Measurements from ENCODE around the gene CYLD.

CYLD gene

DNA sequence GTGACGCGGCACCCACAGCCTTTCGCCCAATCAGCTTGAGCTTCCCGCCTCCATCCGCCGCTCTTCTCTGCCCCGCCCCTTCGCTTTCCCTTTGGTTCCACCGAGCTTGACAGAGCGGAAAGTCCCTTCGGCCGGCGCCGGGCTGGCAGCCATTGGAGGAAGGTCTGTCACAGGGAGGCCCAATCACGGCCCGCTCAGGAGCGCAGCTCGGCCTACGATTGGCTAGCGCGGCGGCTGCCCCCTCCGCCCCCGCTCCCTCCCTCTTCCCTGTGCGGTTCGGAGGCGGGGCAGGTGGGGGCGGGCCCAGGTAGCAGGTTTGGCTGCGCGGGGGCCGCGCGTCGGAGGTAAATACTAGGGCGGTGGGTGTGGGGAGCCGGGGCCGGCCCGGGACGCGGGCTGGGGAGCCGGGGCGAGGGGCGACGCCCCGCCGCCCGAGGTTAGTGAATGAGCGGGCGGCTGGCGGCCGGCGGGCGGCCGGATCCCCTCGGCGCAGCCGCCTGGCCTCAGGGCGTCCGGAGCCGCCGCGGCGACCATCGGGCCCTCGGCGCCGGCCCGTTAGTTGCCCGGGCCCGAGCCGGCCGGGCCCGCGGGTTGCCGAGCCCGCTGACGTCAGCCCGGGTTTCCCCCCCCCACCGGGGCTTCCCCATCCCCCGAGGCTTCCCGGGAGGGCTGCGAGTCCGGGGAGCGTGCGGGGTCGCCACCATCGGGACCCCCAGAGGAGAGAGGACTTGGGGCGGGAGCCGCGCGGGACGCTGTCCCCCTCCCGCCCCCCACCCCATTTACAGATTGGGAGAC is at the start of gene CYLD:
Gene CYLD, plus strand, starts transcription at position 306 of the 795 bp plus-strand sequence. CDS start 7,613 bp downstream, outside the sequence.
- DNase-seq: peak; percentile 99
- ATAC-seq: peak; percentile 93

DNA sequence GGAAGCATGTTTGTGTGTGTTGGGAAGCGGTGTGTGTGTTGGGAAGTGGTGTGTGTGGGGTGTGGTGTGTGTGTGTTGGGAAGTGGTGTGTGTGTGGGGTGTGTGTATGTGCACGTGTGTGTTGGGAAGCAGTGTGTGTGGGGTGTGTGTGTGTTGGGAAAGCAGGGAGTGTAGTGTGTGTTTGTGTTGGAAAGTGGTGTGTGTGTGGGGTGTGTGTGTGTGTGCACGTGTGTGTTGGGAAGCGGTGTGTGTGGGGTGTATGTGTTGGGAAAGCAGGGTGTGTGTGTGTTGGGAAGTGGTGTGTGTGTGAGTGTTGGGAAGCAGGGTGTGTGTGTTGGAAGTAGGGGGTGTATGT is 49.3 kb upstream of the CYLD start:
- DNase-seq: no peak

DNA sequence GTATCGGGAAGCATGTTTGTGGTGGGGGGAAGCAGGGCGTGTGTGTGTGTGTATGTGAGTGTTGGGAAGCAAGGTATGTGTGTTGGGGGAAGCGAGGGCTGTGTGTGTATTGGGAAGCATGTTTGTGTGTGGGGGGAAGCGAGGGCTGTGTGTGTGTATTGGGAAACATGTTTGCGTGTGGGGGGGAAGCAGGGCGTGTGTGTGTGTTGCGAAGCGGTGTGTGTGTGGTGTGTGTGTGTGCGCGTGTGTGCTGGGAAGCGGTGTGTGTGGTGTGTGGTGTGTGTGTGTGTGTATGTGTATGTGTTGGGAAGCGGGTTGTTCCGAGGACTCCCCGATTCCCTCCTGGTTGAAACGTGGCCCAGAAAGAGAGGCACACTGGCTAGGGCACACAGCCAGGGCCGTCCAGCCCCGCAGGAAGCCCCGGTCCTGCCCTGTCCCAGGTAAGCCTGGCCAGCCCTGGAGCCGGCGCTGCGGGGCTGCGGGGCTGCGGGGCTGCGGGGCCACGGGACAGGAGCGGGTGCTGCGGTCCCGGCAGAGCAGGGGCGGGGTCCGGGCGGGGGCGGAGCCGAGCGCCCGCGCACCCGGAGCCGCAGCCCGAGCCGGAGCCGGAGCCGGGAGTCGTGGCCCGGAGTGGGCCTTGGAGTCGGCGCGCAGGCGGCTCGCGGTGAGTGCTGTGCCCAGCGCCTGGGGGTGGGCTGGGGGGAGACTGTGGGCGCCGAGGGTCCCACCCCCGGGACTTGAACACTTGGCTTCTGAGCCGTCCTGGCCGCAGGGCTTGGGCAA is 48.7 kb upstream of the CYLD start, which contains the start of gene NOD2:
Gene NOD2, plus strand, starts transcription at position 608 of the 783 bp plus-strand sequence. CDS start 5,890 bp downstream, outside the sequence.
- no peak for ATAC-seq
- peak; percentile 42 for DNase-seq

More for the DNA sequence above, 49.3 kb upstream of the CYLD start:
- ATAC-seq: no peak

DNA sequence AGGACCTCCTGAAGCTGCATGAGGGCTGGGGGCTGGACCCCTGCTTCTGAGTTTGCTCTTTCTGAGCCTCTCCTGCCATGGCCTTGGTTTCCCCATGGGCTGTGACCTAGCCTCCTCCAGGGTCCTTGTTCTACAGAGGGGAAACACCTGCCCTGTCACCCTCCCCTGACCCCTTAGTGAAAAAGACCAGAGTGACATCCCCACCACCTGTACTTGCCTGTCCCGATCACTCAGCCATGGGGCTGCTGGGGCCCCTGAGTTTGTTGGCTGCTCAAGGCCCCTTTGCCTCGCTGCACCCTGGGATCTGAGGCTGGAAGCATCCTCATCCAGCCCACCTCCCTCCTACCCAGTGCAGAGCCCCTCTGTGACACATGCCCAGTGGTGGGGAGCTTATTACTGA is 47.7 kb upstream of the CYLD start:
- no peak for ATAC-seq
- no peak for DNase-seq

DNA sequence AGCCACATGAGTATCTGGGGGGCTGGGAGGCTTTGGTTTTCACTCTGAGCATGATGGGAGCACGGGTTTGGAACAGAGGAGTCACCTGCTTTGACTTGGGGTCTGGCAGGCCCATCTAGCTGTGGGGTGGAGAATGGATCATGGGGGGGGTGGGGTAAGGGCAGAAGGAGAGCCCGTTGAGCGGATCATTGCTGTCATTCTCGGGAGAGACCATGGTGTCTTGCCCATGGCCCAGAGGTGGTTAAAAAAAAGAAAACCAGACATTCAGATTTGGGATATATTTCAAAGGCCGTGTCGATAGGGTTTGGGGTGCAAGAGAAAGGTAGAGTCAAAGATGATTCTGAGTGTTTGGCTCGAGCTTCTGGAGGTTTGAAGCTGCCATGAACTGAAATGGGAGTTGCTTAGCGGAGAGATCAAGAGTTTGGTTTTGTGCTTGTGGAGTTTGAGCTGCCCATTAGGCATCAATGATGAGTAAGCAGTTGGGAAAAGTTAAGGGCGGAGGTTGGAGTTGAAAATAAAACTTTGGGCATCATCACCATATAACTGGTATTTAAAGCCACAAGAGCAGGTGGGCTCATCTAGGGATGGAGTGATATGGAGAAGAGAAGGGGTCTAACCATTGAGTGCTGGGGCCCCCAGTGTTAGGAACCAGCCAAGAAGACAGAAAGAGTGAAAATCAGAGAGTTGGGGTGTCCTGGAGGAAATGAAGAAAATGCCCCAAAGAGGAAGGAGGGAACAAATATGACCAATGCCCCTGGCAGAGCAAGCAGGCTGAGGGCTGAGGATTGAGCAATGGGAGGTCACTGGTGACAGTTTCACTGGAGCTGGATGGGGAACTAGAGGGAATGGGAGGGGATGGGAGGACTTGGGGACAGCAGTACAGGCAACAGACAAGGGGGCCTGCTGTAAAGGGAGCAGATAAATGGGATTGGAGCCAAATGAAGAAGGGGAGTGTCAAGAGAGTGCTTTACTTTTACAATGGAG is 46.6 kb upstream of the CYLD start:
- no peak for ATAC-seq

DNA sequence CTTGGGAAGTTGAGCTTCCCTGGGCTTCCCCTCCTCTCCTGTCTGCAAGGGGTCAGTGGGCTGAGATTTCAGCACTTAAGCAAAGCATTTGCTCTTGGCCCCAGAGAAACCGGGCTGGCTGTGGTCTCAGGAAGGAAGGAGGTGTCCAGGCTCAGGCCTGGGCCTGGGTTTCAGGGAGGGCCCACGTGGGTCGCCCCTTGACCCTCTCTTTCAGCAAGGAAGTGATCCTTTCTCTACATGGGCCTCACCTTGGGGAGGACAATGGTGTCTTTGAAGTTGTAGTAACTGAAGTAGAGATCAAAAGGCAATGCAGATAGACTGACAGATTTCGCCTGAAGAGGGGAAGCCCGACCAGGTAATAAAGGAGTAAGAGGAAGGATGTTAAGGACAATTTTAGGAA is 45.8 kb upstream of the CYLD start:
- DNase-seq: no peak

More for the DNA sequence above, 46.6 kb upstream of the CYLD start:
- no peak for DNase-seq

DNA sequence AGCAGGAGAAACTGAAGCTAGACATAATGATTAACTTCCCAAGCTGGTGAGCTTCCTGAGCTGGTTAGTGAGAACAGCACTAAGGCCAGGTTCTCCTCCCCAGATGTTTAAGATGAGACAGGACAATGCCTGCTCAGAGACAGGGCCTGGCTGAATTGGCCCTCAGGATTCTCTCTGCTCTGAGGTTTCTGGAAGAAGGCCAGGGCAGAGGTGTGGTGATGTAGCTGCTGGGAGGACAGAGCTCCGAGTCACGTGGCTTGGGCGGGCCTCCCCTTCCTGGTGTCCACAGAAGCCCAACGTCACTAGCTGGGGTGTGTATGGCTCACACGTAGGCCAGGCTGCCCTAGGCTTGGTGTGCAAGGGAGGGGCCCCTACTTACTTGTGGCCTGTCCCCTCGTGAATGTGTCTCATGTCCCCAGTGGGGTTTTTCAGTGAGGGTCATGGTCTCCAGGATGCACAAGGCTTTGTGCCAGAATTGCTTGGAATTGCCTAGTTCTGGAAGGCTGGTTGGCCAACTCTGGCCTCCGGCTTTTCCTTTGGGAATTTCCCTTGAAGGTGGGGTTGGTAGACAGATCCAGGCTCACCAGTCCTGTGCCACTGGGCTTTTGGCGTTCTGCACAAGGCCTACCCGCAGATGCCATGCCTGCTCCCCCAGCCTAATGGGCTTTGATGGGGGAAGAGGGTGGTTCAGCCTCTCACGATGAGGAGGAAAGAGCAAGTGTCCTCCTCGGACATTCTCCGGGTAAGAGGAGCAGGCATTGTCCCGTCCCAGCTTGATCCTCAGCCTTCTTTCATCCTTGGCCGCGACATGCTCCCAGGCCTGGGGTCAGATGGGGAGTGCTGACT is 45.1 kb upstream of the CYLD start:
- ATAC-seq (peak; percentile 25), DNase-seq (peak; percentile 67)

More for the DNA sequence above, 45.8 kb upstream of the CYLD start:
- no peak for ATAC-seq

DNA sequence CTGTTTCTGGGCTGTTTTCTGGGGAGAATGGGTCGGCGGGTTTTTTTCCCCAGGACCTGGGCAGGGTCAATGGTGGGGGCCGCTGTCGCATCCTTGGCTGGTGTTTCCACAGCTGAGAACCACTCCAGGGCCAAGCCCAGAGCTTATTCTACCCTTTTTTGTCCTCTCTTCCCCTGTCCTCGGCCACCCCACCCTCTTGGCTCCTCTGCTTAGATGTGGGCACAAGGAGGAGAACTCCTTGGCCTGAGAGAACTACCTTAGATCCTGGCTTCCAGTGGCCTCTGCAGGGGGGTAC is 44.5 kb upstream of the CYLD start:
- DNase-seq (no peak), ATAC-seq (no peak)

DNA sequence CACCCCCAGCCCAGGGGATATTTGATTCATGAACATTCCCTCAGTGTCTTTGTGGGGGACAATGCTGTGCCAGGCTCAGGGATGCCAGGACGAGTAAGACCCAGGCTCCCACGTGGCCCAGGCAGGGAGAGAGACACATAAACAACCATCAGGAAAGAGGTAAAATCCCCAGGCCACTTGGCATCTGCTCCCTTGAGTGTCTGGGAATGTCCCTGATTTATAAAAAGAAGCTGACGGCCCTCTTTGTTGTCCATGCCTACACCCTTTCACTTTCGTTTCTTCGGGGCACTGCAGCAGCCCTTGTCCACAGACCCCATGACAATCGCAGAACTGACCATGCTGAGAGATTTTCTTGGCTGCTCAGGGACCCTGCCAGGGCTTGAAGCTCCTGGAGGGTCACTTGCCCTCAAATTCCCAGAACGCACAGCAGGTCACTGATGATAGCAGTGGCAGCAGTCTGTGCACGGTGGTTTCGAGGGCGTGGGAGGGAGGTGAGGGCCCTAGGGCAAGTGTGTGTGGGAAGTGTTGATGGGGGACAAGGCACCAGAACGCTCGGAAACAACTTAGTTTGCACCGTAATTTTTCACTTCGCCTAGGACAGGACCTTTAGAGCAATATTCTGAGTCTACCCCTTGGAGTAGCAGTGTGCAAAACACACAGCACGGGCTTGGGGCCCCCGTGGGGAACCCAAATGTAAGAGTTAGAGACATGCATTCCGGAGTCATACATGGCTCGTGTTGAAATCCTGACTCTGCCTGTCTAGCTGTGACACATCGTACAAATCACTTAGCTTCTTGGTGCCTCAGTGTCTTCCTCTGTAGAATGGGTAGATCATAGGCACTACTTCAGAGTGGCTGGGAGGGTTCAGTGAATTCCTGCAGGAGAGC is 43.8 kb upstream of the CYLD start:
- DNase-seq: peak; percentile 73
- peak; percentile 34 for ATAC-seq

DNA sequence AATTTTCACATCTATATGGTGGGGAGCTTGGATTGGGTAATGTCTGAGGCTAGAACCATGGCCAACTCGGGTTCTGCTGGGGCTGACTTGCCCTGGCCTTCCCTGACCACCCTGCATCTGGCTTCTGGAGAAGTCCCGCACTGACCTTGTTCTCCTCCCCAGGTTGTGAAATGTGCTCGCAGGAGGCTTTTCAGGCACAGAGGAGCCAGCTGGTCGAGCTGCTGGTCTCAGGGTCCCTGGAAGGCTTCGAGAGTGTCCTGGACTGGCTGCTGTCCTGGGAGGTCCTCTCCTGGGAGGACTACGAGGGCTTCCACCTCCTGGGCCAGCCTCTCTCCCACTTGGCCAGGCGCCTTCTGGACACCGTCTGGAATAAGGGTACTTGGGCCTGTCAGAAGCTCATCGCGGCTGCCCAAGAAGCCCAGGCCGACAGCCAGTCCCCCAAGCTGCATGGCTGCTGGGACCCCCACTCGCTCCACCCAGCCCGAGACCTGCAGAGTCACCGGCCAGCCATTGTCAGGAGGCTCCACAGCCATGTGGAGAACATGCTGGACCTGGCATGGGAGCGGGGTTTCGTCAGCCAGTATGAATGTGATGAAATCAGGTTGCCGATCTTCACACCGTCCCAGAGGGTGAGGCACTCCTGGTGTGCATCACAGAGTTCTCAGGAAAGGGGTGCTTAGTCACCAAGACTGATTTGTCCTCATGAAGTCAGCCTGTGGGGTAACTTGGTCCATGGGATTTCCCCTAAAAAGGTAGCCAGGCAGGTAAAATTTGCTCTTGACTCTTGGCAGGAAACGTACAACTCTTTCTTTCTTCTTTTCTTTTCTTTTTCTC is 42.3 kb upstream of the CYLD start:
- ATAC-seq: peak; percentile 84
- DNase-seq: peak; percentile 69

DNA sequence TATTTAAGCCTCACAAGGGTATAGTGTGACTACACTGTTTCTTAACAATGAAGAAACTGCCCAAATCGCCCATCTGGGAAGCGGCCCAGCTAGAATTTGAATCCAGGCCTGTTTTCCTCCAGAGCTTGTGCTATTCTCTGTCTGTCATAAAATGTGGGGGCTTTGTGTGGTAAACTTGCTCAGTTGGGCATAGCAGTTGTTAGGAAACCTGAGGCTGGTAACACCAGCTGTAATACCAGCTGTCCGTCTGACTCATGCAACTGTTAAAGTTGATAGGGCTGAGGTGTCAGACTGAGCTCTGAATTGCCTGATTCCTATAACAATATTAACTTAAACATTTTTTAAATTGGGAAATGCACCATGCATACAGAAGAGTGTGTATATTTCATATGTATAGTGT is 39.2 kb upstream of the CYLD start:
- ATAC-seq (no peak), DNase-seq (no peak)

DNA sequence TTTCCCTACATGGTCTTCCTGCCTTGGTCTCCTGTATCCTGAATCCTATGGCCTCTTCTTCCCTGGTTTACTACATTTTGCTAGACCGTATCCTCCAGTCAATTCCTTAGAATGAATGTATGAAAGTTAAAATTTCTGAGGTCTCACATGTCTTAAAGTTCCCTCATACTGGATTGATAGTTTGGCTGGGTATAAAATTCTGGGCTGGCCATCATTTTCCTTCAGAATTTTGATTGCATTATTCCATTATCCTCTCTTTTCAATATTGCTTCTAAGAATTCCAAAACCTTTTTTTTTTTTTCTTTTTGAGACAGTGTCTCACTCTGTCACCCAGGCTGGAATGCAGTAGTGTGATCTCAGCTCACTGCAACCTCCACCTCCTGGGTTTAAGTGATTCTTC is 37.6 kb upstream of the CYLD start:
- DNase-seq (no peak), ATAC-seq (no peak)

DNA sequence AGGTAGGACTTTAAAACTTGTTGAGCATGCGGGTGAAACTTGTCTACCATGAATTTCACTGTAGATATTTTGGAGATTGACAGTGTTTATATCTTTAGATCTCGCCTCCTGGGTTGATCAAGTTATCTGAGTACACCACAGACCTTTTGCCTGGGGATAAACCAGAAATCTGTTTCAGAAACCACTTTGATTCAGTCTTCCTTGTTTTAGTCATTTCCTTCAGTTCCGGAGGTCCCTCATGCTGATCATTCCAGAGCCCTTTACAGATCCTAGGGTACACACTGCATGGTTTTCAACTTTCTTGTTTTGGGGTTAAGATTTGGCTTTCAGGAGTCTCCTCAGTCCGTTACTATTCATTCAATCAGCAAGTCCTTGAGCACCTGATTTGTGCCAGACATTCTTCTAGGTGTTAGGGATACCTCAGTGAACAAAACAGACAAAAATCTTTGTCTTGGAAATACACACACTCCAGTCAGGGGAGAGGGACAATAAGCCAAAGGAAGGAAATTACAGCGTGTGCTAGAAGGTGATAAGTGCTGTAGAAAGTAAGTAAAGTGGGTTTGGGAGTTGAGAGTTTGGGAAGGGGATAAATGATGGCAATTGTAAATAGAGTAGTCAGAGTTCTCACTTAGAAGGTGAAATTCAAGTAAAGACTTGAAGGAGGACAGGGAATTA is 36.3 kb upstream of the CYLD start:
- ATAC-seq (no peak), DNase-seq (no peak)

DNA sequence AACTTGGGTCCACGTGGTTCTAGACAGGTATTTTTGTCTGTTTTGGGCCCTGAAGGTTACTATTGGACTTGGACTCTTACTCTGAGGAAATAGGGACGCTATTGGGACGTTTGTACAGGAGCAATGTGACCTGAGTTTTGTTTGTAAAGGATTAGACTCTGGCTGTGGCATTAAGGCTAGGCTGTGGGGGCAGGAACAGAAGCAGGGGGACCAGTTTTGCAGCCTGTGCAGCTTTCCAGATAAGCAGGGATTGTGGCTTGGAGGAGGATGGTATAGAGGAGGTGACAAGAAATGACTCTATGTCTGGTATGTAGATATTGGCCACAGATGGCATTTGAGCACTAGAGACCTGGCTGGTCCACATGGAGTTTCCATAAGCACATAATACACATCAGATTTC is 35.6 kb upstream of the CYLD start:
- DNase-seq: no peak
- peak; percentile 24 for ATAC-seq

DNA sequence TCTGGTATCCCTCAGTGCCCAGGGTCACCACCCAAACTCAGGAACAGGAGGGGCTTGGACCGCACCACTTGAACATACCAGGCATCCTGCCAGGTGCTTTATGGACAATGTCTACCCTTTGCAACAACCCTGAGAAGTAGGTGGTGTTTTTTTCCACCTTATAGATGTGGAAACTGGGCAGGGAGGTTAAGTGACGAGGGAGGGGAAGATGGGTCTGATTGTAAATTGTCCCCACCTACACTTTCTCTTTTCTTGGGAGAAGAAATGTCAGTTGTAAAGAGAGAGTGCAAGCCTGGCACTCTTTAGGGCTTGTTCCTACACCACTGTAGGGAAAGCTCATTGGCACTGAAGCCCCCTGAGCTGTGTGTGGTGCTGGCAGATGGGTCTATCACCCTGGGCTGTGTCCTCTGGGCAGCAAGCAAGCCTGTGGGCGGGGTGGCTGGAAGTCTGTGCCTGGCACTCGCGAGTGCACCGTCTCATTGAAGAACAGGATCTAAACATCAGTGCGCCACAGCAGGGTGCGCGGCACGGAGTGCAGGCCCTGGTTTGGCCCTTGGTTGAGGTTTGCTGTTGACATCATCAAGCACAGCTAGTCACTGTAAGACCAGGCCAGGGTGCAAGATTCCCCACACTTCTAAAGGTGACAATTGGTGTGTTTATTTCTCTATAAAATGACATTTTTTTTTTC is 33.4 kb upstream of the CYLD start:
- ATAC-seq: peak; percentile 79

DNA sequence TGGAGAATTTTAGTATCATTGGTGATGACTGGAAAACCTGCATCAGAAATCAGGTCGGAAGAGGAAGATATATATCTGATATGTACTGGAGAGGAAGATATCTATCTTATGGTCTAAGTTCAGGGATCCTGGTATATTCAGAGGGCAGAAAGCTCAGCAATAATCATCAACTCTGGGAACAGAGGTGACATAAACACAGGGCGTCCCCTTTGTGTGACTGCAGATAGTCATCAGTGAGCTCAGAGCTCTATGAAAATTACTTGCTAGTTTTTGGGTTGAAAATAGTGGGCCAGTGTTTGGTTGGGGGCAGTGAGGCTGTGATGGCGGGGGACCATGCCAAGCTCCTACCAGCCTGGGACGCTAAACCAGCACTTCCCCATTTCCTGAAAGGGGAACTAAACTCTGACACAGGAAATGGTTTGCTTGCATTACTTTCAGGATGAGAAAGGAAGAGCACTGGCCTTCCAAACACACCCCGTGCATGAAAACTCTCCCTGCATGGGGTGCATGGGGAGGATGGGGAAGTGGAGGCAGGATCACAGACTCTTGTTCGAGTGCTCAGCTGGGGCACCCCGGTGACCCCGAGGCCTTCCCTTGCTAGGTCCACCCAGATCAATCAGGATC is 32.7 kb upstream of the CYLD start:
- DNase-seq (no peak), ATAC-seq (peak; percentile 38)

More for the DNA sequence above, 33.4 kb upstream of the CYLD start:
- DNase-seq: peak; percentile 45

DNA sequence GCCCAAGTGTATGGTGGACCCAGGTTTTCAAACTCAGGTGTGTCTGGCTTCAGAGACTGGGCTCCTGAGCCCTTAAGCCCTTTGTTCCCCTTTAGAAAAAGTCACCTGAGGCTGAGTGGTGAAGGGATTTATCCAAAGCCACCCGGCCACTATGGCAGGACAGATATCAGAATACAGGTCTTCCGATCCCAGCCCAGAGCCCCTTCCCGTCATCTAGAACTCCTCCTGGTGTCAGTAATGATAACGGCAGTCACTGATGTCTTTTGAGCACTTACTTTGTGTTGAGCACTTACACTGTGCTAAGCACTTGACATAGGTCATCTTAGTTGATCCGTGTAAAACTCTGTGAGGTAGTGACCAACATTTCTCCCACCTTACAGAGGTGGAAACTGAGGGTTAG is 31.9 kb upstream of the CYLD start:
- ATAC-seq (no peak), DNase-seq (no peak)

DNA sequence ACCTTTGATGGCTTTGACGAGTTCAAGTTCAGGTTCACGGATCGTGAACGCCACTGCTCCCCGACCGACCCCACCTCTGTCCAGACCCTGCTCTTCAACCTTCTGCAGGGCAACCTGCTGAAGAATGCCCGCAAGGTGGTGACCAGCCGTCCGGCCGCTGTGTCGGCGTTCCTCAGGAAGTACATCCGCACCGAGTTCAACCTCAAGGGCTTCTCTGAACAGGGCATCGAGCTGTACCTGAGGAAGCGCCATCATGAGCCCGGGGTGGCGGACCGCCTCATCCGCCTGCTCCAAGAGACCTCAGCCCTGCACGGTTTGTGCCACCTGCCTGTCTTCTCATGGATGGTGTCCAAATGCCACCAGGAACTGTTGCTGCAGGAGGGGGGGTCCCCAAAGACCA is 30.8 kb upstream of the CYLD start:
- no peak for ATAC-seq
- DNase-seq: no peak
